ENCODE measurements around the gene ITGB5.

DNA sequence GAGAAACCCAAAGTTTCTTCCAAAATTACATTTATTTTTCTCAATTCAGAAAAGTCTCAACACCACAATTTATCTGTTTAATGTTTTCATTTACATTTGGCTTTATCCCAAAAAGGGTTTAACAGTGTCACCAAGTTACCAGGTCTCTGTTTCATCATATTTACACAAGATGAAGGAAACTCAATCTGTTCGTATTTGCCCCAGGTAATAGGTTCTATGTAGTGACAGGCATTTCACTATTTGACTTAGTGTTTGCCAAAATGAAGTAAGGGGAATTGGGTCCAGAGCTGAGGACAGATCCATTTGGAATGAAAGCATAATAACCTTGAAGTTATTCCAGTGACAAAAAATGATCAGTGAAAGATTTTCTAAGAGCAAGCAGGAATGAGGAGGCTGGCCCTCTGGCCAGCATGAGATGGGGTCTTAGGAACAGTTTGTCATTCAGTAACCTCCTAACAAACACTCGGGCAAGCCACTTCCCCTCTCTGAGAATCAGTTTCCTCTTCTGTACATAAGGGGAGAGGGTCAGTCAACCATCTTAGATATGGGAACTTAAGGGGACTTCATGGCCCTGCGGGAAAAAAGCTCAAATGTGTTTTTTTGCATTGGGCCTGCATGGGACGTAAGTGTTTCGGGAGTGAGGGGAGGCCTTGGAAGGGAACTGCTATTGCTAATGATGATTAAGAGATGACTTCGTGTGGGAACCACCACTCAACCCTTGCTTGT, 125.1 kb downstream of the ITGB5 start:
- no peak for TF ChIP-seq EZH2 (IDR thresholded peaks at IDR 0.05; ENCODE audit: borderline replicate concordance, insufficient read depth, low read depth, low read length, poor library complexity, severe bottlenecking)
- TF ChIP-seq, protein P1, sequence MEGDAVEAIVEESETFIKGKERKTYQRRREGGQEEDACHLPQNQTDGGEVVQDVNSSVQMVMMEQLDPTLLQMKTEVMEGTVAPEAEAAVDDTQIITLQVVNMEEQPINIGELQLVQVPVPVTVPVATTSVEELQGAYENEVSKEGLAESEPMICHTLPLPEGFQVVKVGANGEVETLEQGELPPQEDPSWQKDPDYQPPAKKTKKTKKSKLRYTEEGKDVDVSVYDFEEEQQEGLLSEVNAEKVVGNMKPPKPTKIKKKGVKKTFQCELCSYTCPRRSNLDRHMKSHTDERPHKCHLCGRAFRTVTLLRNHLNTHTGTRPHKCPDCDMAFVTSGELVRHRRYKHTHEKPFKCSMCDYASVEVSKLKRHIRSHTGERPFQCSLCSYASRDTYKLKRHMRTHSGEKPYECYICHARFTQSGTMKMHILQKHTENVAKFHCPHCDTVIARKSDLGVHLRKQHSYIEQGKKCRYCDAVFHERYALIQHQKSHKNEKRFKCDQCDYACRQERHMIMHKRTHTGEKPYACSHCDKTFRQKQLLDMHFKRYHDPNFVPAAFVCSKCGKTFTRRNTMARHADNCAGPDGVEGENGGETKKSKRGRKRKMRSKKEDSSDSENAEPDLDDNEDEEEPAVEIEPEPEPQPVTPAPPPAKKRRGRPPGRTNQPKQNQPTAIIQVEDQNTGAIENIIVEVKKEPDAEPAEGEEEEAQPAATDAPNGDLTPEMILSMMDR (IDR thresholded peaks at IDR 0.05) = no peak
